NB4 (cell line): ENCODE measurements around the gene DOLPP1.
"Not testable (repeated sequence)": the region's sequence is repeated elsewhere in the genome, so short reads cannot be mapped to it uniquely, and the experiment has no call there.

Source experiments
- DNase-seq: peaks from one replicate; pipeline ENCODE4 v3.0.0; 2010; ENCODE audit warnings: low read depth
- H3K4me3 ChIP-seq: one replicate; pipeline ENCODE4 v1.5.1; 2011; ENCODE audit warnings: mild to moderate bottlenecking, low read depth, low read length, moderate library complexity
- CTCF ChIP-seq: IDR thresholded peaks from one replicate; pipeline ENCODE4 v1.5.1; 2012; ENCODE audit warnings: low read depth, low read length
- MAX ChIP-seq: IDR thresholded peaks from 2 replicates; pipeline ENCODE4 v1.6.1; 2011; ENCODE audit warnings: low read depth, low read length
- MYC ChIP-seq: IDR thresholded peaks from 2 replicates; pipeline ENCODE4 v1.6.1; 2011; ENCODE audit warnings: low read depth, low read length
- POLR2A ChIP-seq: IDR thresholded peaks from 2 replicates; pipeline ENCODE4 v1.6.1; 2011; ENCODE audit warnings: mild to moderate bottlenecking; ENCODE audit not compliant: insufficient read length; ENCODE audit errors: extremely low read depth

Gene DOLPP1

GRCh38 chr9:129125478-129125877 is 44.6 kb downstream of the DOLPP1 start:
- H3K4me3 ChIP-seq: no peak overlapping the region
- no peak for TF ChIP-seq MYC
- no peak for TF ChIP-seq MAX
- no peak for TF ChIP-seq CTCF
- TF ChIP-seq POLR2A: no peak
- DNase-seq: peak; percentile 90

- no peak for TF ChIP-seq MYC
- TF ChIP-seq CTCF: no peak
- no peak for TF ChIP-seq MAX
- TF ChIP-seq POLR2A: no peak
- peak; percentile 45 for DNase-seq
- H3K4me3 ChIP-seq: no peak overlapping the region
Measured at GRCh38 chr9:129126749-129127618, 46.1 kb downstream of the DOLPP1 start.

GRCh38 chr9:129128689-129129088 is 47.8 kb downstream of the DOLPP1 start:
- DNase-seq: no peak
- no peak overlapping the region for H3K4me3 ChIP-seq
- TF ChIP-seq MAX (no peak), MYC (no peak), POLR2A (no peak), CTCF (no peak)

- not testable (repeated sequence) for DNase-seq, H3K4me3 ChIP-seq
Measured at GRCh38 chr9:129130271-129130670, 49.4 kb downstream of the DOLPP1 start.

- no peak overlapping the region for H3K4me3 ChIP-seq
- TF ChIP-seq MYC (no peak), CTCF (no peak), POLR2A (no peak), MAX (no peak)
- no peak for DNase-seq
Measured at GRCh38 chr9:129130791-129131190, 49.9 kb downstream of the DOLPP1 start.

GRCh38 chr9:129131300-129132145 is 50.6 kb downstream of the DOLPP1 start:
- peak; percentile 73 for DNase-seq
- TF ChIP-seq MYC: no peak
- TF ChIP-seq MAX: peak; percentile 53; the same call in 1 of the 2 replicates
- peak; percentile 98 for TF ChIP-seq CTCF
- no peak for TF ChIP-seq POLR2A
- H3K4me3 ChIP-seq: no peak overlapping the region
